Smooth muscle cell of the brain vasculature (primary cell): ENCODE measurements around the gene DNAI4.
A peak's percentile ranks its signal among the peaks of the same experiment; 100 is the strongest.
"Not testable (repeated sequence)": the region's sequence is repeated elsewhere in the genome, so short reads cannot be mapped to it uniquely, and the experiment has no call there.

Source experiments
- DNase-seq: peaks from one replicate; pipeline ENCODE4 v3.0.0-alpha.2; 2012; ENCODE audit warnings: low read depth, low spot score

Gene DNAI4

DNA sequence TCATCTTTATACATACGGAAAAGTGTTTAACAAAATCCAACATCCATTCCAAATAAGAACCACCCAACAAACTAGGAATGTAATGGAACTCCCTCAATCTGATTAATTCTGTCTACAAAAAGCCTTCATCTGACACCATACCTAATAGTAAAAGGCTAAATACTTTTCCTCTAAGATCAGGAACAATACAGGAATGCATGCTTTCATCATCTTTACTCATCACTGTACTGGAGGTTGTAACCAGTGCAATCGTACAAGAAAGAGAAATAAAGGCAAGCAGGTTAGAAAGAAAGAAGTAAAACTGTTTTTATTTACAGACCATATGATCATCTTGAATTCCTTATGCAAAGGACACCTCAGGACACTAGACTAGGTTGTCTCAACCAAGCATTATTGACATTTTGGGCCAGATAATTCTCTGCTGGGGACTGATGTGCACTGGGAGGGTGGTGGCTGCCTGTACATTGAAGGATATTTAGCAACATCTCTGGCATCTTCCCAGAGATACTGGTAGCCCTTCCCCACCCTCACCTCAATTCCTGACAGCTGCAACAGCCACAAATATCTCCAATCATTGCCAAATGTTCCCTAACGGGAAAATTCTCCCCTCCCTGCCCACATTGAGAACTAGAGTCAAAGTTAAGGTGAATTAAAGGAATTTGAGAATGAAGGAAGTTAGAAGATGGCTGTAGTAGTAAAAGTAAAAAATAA is 93.0 kb downstream of the DNAI4 start:
- DNase-seq = no peak

DNA sequence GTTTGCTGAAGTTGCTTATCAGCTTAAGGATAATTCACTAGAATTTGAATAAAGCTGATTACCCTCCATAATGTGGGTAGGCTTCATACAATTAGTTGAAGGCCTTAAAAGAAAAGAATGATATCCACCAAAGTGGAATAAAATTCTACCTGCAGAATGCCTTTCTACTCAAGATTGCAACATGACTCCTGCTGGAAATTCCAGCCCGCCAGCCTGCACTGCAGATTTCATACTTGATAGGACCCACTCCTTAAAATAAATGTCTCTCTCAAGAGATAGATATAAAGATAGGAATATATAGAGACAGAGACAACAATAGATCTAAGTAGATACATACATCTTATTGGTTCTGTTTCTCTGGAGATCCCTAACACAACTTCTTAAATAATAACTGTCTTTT is 99.9 kb downstream of the DNAI4 start:
- DNase-seq = no peak

DNA sequence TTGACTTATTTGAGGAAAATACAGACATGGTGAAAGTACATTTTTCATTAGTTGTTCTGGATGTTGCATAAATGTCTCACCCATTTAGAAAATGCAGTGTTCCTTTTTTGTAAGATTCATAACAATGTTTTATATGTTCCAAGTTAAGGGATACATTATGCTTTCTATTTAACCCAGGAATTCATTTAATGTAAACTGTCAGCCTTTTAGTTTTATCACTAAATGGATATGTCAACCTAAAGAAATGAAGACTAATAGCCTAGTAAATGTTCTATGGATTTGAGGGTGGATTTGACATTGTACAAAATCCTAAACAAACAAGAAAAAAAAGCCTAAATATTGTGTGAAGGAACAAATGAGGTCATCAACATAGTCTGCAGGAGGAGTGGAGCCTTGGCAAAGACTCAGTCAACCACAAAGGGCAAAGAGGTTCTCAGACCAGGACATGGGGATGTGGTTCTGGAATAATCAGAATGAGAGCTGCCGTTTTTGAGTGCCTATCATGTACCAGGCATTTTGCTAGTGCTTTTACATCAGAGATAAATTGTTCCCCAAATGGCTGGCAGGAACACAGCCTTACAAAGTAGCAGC is 114.8 kb downstream of the DNAI4 start:
- DNase-seq = peak; percentile 2

DNA sequence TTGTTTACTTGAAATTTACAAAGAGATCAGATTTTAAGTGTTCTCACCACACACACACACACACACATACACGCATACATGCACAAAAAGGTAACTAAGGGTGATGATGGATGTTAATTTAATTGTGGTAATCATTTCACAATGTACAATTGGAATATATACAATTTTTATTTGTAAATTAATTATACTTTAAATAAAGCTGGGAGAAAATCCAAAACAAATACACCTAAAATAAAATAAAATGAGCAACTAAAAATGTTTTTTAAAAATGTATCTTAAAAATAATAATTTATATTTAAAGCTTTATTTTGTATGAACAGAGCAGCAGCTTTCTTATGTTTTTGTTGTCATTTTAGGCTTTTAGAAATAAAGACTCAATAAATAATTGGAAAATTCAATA is 115.4 kb downstream of the DNAI4 start:
- no peak for DNase-seq

DNA sequence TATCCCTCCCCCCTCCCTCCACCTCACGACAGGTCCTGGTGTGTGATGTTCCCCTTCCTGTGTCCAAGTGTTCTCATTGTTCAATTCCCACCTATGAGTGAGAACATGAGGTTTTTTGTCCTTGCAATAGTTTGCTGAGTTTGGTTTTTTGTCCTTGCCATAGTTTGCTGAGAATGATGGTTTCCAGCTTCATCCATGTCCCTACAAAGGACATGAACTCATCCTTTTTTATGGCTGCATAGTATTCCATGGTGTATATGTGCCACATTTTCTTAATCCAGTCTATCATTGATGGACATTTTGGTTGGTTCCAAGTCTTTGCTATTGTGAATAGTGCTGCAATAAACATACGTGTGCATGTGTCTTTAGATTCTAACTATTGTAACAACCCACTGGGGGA is 128.8 kb downstream of the DNAI4 start:
- DNase-seq = not testable (repeated sequence)

DNA sequence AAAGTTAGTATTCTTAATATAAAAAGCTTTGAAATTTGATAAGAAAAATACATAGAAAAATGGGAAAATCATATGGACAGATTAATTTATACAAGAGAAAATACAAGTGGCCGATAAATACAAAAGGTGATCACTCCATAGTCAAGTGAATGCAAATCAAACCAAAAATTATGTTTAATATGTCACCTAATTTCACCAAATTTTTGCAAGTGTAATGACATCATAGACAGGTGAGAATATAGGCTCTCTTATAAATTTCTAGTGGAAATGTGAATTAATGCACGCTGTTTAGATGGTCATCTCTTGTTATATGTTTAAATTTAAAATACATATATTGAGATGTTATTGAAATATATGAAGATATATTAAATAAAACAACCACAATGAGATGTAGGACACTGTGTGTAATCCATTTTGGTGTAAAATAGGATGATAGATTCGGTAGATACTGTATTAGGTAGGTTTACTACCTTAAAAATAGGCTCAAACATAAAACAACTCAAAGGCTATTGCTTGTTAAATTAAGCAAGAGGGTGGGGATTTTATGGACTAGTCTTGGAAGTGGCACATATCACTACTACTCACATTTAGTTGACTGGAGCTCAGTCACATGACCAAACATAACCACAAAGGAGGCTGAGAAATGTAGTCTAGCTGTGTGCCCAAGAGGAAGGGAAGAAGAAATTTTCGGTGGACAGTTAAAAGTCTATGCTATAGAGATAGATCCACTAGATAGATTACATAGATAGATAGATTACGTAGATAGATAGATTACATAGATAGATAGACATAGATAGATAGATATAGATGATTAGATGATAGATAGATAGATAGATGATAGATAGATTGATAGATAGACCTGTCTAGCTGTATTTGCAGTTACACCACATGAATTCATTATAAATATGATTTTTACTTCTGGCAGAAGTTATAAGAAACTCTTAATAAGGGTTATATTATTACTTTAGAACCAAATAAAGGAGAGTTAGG is 132.7 kb downstream of the DNAI4 start:
- DNase-seq = no peak

DNA sequence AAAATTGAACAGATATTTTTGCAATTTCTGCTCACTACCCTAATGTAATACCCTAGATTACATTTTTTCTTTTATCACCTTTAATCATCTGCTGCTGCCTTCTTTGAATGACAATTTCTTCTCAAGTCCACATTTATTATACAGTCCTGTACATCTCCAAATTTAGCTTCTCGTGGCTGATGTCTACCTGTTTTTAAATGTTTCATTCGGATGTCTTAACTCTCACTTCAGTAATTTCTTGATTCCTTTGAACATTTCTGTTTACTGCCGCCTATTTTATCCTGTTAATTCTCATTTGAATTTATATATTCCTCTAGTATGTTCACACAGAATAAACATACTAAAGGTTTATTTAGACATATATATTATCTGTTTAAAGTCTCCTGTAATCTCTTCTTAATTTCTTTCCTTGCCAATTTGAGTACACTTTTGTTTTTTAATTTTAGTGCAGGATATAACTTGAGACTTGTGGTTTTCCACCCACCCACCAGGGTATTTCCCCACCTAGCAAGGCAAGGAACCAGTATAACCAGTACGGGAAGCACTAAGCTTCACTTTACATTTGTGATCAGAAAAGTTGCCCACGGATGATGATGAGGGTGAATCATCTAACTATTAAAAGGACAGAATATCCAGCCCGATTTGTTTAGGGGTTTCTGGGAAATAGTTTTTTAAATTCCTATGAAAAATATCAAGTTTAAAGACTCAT is 136.3 kb downstream of the DNAI4 start:
- no peak for DNase-seq

DNA sequence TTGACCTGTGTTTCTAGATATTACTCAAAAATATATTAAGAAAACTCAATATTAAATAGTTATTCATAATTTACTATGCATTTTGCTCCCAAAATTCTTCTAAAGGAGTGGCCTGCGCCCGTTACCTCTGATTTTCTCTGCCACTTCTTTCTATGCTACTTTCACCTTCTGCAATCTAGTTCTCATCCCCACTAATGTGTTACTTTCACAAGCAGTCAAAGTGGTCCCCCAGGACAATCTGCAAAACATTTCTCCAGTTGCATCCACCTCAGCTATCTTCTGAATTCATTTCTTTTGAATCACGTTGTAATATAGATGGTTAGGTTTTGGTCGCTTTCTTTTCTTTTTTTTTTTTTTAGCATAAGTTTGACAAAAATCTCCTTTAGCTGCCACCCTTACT is 137.0 kb downstream of the DNAI4 start:
- DNase-seq = no peak

DNA sequence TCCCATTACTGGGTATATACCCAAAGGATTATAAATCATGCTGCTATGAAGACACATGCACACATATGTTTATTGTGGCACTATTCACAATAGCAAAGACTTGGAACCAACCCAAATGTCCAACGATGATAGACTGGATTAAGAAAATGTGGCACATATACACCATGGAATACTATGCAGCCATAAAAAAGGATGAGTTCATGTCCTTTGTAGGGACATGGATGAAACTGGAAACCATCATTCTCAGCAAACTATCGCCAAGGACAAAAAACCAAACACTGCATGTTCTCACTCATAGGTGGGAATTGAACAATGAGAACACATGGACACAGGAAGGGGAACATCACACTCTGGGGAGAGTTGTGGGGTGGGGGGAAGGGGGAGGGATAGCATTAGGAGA is 138.9 kb downstream of the DNAI4 start:
- DNase-seq = not testable (repeated sequence)

DNA sequence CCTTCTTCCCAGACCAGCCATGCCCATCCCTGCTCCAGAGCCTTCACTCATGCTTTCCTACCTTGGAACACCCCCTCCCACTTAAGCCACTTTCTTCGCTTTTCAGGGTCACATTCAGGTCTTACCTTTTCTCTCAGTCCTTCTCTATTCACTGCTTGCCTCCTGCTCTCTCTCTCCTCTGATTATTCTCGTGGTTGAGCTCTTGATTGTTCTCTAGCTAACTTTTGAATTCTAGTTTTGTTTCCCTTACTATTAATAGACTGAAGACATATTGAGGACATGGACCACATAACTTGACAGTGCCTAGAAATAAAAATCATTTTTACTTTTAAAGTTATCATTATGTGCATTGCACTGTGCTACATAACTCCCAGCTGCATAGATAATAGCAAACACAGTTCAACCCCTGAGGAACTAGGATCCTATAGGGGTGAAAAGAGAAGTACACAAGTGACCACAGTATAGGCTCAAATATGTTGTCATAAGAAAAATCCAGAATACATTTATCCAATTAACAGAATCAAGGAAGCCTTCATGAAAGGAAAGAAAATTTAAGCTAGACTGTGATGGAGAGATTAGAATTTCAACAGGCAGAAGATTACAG is 145.1 kb downstream of the DNAI4 start:
- no peak for DNase-seq

DNA sequence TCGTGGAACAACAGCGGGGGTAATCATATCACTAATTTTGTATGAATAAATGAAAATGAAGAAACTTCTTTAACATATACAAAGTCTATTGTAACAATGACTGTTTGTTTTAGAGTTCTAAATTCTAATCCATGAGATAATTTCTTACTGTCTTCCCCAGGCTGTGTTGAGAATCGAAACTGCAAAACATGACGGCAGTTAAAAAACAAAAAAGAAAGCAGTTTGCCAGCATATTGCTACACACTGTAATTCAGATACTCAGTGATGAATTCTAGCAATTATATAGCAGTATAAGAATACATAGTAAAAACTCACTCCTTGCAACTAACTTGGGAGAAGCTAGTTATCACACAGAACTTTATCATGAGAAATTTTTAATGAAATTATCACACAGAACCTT is 145.7 kb downstream of the DNAI4 start:
- no peak for DNase-seq

DNA sequence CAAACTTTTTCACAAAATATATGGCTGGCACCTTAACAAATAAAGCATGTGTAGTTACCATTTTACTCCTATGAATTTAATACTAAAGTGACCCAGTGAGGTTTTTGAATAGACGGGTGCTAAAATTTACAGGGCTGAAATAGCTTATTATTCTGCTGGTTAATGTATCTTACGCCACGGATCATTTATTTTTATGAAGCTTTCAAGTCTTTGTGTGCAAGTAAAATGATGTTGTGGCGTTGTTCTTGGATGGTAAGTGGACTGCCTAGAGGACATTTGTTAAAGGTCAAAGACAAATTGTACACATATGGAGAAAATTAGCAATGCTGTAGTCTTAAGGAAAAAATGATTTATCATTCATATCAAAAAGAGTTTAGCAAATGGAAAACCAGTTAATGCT is 146.4 kb downstream of the DNAI4 start:
- DNase-seq = no peak

DNA sequence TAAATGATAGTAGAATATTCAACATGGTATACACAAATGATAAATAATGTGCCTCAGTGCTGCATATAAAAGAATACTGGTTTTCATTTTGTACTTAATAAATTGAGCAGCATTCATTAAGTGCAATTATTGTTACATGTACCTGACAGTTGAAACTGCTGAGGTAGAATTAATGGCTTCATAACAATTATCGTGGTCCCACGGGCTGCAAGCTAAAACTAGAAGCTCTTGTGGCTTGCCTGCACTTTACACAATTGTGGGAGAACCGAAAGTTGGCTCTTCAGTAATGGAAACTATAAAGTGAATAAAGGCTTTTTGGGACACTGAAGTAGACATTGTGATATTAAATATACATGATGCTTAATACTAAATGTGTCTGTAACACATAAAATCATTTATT is 146.8 kb downstream of the DNAI4 start:
- no peak for DNase-seq

DNA sequence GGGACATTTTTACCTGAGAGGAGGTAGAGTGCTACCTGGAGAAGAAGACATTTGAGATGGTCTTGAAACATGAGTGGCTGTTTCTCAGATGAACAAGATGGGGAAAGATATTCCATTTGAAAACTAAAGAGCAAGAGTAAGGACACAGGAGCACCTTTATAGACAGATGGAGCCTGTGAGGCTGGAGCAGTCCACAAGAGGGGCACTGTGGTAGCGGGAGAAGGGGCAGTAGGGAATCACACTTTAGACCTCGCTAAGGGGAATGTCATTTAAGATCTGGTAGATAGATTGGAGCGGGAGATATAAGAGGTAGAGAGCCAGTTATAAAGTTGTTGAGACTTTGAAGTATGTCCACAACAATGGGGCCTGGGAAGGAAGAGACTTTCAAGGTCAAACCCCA is 149.0 kb downstream of the DNAI4 start:
- DNase-seq = no peak

DNA sequence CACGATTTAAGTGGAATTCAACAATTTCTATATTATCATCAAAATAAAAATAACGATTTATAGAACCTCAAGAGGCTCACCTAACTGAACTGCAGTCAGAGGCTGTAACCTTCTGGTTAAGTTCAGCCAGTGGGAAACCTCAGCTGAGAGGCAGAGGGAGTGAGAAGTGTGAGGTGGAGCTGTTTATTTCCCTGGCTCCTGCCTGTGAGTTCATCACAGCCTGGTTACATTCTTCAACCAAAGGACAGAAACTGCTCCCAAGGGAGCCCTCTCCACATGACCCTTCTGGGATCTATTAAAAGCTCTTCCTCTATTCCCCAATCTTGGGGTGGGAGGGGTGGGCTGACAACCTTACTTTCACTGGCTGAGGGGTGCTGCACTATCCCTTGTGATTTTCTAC is 150.2 kb downstream of the DNAI4 start:
- DNase-seq = no peak

DNA sequence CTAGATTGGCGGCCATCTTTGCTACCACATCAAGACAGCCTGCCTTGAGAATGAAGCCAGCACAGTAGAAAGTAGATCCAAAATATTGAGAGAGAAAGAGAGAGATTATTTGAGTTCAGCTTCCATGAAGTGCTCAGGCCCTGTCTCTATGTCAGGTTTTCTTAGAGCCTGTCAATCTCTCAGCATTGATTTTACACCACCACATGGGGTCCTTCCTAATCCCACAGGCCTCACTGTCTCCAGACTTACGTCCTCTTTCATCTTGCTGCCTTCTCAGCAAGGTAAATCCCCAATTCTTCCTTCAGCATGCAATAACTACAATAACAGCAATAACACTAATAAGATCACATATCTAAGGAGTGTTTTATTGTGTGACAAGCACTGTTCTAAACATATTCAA is 151.4 kb downstream of the DNAI4 start:
- DNase-seq = no peak

DNA sequence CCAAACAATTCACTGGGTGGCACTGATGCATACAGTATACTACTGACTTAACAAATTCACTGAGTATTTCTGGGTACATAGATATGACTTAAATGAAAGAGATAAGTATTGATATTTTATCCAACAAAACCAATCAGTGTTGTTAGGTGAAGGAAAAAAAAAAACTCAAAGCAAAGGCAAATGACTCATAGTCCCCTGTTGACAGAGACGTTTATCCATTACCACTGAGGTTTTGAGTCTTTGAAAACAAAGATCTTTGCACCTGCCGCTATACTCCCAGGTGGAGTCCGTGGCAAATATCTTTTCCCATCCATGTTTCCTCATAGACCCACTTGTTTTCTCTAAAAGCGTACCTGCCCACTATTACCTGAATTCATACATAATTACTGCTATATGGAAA is 154.0 kb downstream of the DNAI4 start:
- DNase-seq = no peak

DNA sequence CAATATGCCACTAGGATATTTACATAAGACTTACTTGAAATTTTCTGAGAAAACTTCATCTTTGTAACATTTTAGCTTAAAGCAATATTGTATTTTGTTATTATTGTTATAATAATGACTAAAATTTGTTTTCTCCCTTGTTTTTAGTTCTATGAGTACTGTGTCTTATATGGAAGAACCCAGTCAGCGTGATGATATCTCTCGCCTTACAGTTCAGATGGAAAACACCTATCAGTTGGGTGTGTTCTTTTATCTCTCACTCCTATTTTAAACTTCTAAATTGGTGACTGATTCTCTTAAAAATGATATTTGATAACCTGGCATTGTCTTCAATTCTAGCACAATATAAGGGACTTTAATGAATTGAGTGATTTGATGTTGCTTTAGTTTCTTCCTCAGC is 154.4 kb downstream of the DNAI4 start:
- DNase-seq = no peak

DNA sequence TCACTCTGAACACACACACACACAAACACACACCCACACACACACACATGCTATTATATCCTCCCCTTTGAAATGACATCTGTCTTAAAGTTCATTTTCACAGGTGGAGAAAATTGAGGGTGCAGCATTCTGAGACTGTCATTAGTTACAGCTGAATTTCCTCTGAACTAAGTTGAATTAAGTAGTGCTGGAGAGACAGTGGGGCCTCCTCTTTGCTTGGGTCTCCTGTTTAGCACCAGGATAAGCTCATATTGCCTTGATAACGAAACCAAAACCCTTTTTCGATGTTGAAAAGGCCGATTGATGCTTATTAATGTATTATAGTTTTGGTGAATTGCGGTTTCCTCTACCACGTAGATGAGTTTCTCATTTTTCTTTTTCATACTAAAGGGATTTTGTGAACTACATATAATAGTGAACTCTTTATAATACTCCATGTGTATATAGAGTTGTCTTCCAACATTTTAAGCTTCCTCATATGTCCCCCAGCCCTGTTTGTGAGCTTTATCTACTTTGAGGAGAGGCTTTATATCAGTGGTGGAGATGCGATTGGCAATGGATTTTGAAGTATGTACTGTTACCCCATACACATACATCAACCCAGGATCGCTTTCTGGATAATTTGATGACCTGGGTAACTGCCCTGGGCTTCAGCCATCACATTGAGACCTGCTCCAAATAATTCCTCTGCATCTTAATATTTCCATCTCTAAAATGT is 155.0 kb downstream of the DNAI4 start:
- DNase-seq = no peak

DNA sequence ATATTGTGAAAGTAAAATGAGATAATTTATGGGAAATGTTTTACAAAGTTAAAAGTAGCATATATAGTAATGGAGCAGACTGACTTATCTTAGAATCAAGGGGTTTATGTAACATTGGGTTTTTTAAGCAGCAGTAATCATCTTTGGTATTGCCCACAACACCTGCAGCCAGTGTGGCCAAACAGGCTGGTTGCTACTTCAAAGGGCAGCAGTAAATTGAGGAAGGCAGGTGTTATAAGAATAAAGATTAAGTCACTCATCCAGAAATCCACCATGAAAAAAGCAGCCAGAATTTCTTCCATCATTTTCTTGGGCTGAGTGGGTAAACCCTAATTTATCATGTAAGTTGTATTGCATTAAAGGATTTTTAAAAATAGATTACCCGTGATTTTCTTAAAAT is 155.7 kb downstream of the DNAI4 start:
- DNase-seq = no peak

DNA sequence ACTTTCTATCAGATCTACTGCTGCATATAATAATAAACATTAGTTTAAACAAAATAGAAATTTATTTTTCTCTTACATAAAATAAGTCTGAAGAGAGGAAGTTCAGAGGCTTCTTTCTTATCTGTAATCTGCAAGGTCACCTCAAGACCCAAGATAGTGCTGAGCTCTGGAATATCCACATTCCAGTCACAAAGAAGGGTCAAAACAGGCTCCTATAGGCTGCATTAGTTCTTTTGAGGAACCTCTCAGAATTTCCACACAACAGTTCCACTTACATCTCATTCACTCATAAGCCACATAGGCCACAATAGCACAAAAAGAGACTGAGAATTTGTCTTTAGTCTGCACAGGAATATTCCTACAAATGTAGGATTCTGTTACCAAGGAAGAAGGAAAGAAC is 157.0 kb downstream of the DNAI4 start:
- DNase-seq = no peak
